Lung microvascular endothelial cell (primary cell): ENCODE data around the gene TRIM28. TPM values are rescaled to one million over a fixed set of nuclear protein-coding genes. Genes with fewer than 3 reads are reported as not detected.

ENCODE experiments used
- DNase-seq, 2 donors: peaks; one replicate each; pipeline versions ENCODE4 v3.0.0 to v3.0.0-alpha.2; 2010; ENCODE audit warnings: low read depth in 2 of 2
- total RNA-seq: library from RNA; depleted of rRNA; stranded (reverse); fragments of >200 nt; gene quantifications from 2 replicates; pipeline ENCODE4 v1.2.1, GENCODE V29; 2014

The TRIM28 gene
- total RNA-seq, 1 donor from 2014 or later: 275 TPM

- no peak for DNase-seq
These were observed 16.4 kb downstream of the TRIM28 start for GRCh38 chr19:58560007-58560887.

DNA sequence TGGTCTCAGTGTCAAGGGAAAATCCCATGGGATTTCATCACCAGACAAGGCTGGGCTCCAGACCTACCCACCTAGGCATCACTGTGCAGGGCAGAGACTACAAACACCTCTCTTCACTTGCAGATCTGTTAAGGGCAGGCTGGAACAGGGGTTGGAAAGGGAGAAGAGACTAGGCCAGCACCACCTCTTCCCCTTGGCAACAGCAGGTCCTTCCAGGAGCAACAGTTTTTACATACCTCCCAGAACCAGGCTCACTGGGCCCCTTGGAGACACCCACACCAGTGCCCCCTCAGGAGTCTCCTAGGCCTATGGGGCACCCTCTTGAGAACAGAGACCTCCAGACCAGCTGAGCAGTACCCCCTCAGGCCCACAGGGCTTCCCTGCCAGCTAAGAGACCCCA lies 17.1 kb downstream of the TRIM28 start:
- DNase-seq: no peak

DNA sequence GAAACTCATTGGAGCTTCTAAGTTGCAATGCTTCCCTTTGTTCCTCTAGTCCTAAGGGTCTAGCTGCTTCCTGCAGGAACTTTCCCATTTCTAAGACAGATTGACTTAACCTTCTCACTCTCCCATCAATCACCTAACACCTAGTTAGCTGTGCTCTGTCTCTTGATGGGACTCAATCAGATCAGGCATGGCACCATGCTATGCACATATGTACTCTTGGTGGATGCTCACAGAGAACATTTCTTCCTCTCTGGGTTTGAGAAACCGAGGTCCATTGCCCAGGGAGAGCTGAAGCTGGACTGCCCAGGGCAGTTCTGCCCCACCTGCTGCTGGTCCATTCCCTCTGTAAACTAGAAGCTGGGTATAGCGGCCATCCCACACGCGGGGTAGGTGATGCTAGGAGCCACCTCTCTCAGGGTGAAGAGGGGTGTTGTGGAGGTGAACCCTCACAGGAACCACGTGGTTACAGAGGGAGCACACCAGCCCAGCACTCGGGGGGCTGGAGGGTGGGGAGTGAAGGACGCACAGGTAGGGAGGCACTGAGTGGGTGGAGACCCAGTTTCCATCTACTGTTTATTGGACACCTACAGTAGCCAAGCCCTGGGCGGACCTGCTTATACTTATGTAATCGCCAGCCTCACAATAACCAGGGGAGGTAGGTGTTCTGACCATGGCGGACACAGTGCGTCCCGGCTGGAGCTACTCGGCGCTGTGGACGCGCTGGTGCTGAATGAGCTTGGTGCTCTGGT lies 17.7 kb downstream of the TRIM28 start:
- DNase-seq: no peak

DNA sequence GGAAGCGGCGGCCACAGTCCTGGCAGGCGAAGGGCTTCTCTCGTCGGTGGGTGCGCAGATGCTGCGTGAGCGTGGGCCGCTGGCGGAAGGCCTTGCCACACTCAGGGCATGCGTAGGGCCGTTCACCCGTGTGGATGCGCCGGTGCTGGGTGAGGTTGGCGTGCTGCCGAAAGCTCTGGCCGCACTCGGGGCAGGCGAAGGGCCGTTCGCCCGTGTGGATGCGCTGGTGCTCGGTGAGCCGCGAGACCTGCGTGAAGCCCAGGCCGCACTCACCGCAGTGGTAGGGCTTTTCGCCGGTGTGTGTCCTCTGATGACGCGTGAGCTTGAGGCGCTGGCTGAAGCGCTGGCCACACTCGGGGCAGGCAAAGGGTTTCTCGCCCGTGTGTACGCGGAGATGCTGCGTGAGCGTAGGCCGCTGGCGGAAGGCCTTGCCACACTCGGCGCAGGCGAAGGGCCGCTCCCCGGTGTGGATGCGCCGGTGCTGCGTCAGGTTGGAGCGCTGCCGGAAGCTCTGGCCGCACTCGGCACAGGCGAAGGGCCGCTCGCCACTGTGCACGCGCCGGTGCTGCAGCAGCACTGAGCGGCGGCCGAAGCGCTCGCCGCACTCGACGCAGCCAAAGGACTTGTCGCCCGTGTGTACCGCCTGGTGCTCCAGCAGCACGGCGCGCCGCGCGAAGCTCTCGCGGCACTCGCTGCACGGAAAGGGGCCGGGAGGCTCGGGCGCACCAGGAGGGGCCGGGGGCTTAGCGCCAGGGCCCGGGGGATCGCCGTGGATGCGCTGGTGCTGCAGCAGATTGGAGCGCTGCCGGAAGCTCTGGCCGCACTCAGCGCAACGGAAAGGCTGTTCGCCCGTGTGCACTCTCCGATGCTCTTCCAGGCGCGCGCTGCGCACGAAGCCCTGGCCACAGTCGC lies 18.5 kb downstream of the TRIM28 start:
- peak; percentile 39 to 59 for DNase-seq

DNA sequence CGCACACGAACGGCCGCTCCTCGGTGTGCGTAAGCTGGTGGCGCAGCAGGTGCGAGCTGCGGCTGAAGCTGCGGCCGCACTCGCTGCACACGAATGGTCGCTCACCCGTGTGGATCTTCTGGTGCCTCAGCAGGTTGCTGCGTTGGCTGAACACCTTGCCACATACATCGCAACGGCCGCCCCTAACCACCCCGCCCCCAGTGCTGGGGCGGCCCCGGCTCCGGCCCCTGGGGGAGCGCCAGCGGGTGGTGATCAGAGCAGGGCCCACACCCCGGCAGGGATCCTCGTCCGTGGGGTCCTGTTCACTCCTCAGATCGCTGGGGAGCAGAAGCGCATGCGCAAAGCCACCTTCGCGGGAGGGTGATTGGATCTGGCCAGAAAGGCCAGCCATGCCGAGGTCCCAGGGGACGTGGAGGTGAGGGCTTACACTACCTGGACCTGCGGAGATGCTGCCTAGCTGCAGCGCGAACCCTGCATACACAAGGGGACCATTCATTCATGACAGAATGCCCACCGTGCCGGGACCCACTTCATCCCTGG lies 19.2 kb downstream of the TRIM28 start:
- DNase-seq: no peak

- DNase-seq: no peak
These were observed 20.0 kb downstream of the TRIM28 start for GRCh38 chr19:58563823-58564222.

DNA sequence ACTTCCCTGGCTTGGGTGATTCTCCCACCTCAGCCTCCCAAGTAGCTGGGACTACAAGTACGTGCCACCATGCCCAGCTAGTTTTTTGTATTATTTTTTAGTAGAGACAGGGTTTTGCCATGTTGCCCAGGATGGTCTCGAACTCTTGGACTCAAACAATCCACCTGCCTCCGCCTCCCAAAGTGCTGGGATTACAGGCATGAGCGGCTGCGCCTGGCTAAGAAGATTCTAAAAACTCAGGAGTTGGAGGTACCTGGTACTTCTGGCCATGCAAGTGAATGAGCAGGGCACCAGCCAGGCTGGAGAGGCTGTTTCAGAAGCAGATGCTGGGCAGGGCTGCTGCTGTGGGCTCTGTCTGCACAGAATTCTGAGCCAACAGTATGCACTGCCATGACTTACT lies 23.1 kb downstream of the TRIM28 start:
- DNase-seq: no peak

DNA sequence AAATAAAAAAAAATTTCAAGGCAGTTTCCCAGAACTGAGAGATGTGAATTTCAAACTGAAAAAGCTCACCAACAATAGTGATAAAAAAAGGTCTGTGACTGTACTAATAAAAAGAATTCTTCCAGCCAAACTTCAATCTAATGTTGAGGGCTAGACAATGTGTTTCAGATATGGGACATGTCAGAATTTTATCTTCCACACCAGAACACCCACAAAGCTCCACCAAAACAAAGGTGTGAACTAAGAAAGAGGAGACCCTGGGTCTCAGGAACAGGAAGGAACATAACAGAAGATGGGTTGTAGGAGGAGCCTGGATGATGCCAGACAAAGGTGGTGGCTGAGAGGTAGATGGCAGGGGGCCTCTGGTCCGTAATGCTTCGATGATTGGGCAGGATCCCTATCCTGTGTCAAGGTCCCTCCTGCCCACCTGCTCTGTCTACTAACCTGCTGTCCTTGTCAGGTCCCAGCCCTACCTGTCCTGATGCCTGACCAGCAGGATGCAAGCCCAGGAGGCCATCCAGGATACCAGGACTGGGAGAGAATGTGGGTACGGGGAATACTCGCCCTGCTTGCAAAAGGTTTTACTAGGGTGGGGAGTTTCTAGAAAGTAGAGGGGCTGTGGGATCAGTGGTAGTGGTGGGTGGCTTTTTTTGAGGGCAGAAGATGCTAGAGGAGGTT lies 24.7 kb downstream of the TRIM28 start:
- DNase-seq: no peak

GRCh38 chr19:58569191-58569942 lies 25.5 kb downstream of the TRIM28 start:
- DNase-seq: no peak

DNA sequence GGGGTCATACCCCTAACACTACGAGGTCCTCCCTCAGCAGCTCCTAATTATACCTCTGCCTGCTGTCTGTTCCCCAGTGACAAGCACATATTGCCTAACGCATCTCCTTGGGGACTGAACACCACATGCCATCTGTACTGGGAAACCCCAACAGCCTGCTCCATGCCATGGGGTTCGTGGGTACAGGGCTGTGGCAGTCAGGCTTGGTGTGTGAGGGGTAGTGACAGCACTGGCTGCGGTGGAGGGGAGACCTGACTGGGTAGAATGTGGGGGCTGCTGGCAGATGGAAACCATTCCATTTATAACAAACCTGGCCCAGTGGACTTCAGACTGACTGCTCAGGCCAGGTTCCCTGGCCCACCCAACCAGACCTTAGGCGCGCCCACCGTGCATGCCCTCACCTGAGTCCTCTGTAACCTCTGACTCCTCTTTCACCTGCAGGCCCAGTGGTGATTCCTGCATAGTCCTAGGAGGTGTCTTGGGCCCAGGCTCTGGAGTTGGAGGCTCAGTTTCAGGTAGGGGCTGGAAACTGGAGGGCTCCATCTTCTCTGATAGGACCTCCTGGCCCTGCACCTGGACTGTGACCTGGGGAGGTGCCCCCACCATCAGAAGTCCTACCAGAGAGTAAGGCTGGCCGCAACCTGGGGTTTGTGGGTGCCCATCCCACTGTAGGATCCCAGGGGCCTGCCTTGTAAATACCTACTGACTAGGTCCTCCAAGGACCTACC lies 26.2 kb downstream of the TRIM28 start:
- no peak for DNase-seq

GRCh38 chr19:58570770-58571574 lies 27.1 kb downstream of the TRIM28 start:
- no peak for DNase-seq

- no peak for DNase-seq
These were observed 27.7 kb downstream of the TRIM28 start for GRCh38 chr19:58571575-58571947.

- DNase-seq: no peak
These were observed 28.4 kb downstream of the TRIM28 start for GRCh38 chr19:58572026-58572817.

- DNase-seq: peak; percentile 100
These were observed 29.2 kb downstream of the TRIM28 start, which contains the start of gene MZF1 for GRCh38 chr19:58572818-58573657. TSS of gene MZF1 (minus strand) at chr19:58573335. CDS start at chr19:58571389, 1,946 bp downstream.

DNA sequence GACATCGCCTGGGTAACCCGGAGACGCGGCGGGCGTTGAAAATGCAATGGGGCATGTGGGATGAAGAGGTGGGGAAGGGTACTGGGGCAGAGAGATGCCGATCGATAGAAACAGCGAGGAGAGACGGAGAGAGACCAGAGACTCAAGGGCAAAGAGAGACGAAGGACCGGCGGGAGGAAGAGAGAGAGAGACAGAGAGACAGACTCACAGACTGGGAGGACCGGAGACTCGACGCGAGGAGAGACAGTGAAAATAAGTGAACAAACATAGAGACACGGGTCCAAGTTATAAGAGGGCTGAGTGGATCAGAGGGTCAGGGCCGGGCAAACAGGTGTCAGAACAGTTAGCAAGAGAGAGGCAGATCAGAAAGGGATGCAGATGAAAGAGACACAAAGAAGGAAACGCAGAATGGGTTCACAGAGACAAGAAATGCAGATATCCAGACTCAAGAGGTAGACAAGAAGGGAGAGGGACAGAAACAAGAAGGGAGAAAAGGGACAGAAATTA lies 29.8 kb downstream of the TRIM28 start:
- DNase-seq: no peak
